ENCODE results near the gene FGFRL1.
A peak's percentile ranks its signal among the peaks of the same experiment; 100 is the strongest.
"Not testable (repeated sequence)": the region's sequence is repeated elsewhere in the genome, so short reads cannot be mapped to it uniquely, and the experiment has no call there.

FGFRL1 gene

DNA sequence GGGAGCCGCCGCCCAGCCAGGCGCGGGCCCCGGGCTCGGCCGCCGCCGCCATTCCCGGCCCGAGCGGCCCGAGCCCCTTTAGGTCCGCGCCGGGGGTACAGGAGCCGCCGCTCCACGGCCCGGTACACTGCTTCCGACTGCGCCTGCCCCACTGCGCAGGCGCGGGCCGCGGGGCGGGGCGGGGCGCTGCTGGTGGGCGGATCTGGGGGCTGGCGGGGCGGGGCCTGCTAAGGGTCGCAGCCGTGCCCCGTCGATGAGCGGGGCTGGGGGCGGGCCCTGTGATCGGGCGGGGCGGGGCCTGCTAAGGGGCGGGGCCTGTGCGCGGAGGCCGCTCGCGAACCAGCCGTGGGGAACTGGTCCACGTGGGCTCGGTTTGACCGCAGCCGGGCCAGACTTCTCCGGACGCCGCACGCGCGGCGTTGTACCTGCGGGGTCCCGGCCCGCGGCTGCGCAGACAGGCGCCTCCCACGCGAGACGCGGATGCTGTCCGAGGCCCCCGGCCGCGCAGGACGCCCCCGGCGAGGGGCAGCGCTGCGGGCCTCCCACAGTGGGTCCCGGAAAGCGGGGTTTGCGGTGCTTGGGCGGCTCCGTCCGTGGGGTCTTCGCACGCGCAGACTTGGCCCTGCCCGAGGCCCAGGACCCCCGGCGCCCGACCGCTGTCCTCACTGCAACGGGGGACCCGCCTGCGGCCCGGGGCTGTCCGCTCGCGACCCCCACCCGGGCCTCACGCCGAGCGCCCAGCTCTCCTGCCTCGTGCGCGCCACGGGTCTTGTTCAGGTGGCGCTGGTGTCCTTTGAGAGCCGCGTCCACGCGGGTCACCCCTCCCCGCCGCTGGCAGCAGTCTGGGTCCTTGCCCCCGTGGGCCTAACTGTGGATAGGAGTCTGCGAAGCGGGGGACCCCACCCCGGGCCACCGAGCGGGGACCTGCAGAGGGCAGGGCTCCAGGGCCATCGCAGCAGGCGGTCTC is 37.7 kb upstream of the FGFRL1 start, which contains the start of gene DGKQ:
Gene DGKQ (minus strand): TSS at position 139 of the 967 bp plus-strand sequence. CDS start 87 bp downstream, at position 52.
- peak; percentile 83 for DNase-seq

GRCh38 chr4:974668-975067 is 36.8 kb upstream of the FGFRL1 start:
- DNase-seq = no peak

GRCh38 chr4:976016-976415 is 35.4 kb upstream of the FGFRL1 start:
- DNase-seq = not testable (repeated sequence)

DNA sequence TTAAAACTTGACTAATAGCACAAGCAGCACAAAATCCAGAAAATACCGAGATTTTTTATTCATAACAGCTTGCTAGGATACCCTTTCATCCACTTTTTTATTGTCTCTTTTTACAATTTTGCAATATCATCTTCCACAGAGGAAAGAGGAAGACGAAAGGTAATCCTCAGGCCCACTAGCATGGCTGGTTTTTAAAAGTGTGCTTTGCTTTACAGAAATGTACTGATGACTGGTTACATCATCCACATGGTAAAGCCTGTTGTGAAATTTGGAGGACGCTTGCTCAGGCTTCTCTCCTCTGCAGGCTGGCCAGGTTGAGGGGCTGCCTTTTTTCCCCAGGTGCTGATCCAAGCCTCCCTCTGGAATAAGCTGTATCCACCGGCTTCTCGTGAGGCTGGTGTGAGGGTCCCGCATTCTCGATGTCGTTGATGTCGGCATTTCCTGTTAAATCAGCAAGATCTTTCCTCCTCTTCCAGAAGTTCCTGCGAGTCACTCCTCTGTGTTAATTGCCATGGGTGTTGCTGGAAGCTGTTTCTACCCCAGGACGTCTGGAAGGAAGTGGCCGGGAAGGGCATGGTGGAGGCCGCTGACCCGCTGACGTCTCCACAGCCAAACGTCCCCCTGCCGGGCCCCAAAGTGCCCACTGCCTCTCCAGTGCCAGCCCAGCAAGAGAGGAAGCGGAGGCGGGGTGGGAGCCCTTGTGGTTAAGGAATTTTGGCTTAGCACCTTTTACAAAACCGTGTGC is 32.3 kb upstream of the FGFRL1 start:
- no peak for DNase-seq

DNA sequence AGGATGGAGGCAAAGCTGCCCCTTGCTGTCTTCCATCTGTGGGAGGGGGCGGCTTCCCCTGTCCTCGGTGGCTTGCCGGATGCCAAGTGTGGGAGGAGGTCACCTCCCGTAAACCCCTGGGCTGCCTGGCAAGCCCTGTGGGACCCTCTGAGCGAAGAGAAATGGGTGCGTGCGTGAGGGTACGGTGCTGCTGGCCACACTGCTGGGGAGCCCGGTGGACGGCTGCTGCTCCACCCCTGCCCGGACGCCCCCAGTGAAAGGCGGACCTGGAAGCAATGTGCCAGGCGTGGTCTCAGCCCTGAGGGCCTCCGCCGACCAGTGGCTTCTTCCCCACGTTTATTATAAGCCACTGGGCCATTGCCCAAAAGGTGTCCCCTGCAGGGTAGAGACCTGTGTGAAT is 29.1 kb upstream of the FGFRL1 start:
- DNase-seq = no peak

GRCh38 chr4:982814-983213 is 28.6 kb upstream of the FGFRL1 start:
- no peak for DNase-seq

GRCh38 chr4:984336-985054 is 26.9 kb upstream of the FGFRL1 start:
- DNase-seq = no peak

- peak; percentile 56 for DNase-seq
These were observed 26.1 kb upstream of the FGFRL1 start for GRCh38 chr4:985123-985830.

DNA sequence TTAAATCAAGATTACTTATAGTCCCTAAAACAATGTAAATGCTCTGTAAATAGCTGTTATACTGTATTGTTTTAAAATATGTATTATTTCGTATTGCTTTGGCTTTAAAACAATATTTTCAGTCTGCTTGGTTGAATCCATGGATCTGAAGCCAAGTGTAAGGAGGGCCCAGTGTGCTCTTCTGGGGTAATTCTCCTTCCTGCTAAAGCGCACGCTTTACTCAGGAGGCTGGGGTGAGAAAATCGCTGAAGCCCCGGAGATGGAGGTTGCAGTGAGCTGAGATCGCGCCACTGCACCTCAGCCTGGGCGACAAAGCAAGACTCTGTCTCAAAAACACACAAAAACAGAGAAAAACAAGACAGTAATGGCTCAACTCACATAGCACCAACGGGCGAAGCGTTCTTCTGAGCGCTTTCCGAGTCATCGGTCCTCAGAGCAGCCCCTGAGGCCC is 25.0 kb upstream of the FGFRL1 start:
- no peak for DNase-seq

GRCh38 chr4:986879-987623 is 24.4 kb upstream of the FGFRL1 start, which contains the start of gene IDUA:
Gene IDUA, plus strand, starts transcription at chr4:987044. Its CDS starts 41 bp downstream, at chr4:987085.
- peak; percentile 79 for DNase-seq

DNA sequence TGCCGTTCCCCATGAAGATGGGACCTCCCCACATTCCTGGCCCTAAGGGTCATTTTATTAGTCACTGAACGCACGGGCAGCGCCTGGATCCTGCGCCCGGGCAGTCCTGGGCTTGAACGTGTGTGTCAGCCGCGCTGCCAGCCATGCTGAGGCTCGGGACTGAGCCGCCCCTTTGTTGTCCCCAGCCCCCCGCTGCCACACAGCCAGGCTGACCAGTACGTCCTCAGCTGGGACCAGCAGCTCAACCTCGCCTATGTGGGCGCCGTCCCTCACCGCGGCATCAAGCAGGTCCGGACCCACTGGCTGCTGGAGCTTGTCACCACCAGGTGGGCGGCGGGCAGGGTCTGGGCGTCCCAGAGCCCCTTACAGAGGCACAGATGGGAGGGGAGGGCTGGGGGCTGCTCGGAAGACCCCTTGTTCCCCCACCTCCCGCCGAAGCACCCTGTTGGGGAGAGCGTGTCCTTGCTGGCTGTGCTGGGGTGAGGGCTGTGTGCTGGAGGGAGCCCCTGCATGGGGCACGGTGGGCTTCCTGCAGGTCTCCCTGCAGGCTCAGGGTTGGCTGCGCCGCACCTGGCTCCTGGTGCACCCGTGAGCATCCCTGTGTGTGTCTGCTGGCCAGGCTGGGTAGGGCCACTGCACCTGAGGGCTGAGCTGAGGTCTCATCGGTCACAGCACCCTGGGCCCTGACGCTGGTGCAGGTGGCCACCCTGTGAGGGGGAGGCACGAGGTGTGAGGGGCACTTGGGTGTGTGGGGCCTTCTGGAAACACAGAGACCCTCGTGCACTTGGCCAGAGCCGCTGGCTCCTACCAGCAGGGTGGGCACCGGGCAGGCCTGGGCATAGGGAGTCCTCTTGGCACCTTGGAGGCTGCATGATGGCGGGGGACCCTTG is 23.6 kb upstream of the FGFRL1 start:
- DNase-seq = no peak

DNA sequence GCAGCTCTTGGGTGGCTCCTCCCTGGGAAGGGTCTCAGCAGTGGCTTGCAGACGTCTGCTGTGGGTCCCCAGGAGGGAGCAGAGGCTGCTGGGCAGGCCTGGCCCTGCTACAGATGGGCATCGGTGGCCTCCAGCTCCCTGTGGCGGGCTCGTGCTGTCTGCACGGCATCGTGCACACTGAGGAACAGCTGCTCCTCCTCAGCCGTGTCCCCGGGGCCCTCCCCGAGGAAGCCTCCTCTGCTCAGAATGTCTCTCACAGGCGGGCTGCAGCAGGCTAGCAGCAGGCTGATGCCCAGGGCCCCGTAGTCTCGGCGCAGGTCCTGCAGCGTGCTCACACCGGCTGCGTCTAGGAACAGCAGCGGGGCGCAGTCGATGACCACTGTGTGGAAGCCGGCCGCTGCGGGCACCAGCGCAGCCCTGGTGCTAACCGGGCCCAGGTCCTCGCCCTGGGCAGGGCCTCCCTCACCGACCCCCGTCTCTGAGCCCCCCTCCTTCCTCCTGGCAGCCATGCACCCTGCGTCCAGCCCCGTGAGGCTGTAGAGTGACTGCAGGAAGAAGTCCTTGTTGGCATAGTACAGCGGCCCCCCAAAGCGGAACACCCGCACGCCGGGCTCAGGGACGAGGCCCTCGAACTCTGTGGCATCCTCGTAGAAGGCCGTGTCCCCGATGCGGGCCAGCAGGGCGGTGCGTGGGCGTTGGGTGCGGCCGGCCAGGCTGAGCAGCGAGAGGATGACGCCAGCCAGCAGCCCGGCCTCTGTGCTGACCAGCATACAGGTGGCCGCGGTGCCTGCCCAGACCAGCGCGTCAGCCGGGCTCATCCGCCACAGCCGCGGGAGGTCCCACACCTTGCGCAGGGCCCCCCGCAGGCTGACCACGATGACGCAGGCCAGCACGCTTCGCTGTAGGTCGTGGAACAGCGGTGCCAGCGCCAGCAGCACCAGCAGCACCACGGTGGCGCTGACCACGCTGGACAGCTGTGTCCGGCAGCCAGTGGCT is 22.4 kb upstream of the FGFRL1 start:
- DNase-seq = no peak

DNA sequence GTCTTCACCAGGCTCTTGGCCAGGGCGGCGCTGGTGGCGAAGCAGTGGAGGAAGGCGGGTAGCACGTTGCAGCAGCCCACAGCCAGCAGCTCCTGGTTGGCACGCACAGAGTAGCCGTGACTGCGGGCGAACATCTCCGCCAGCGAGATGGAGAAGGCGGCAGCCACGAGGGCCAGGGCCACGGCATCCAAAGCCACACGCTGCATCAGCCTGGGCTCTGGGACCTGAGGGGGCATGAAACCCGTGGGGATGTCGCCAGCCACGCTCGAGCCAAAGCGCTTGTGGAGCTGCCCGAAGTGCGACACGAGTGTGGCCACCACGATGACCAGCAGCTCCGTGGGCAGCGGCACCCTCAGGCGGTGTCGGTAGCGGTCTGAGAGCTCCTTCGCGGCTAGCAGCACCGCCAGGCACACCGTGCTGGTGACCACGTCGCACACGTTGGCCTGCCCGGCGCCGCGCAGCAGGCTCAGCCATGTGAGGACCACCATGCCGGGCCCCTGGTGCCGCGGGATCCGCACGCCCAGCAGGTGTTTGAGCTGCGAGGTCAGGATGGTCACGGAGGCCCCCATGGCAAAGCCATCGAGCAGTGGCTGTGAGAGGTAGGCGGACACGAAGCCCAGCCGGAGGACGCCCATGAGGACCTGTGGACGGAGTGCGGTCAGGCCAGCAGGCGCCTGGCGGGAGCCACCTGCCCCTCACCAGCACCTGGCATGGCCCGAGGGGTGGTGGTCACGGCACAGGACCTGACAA is 21.5 kb upstream of the FGFRL1 start:
- DNase-seq = no peak

- DNase-seq = no peak
These were observed 20.6 kb upstream of the FGFRL1 start for GRCh38 chr4:990746-991367.

GRCh38 chr4:991451-992296 is 19.8 kb upstream of the FGFRL1 start:
- no peak for DNase-seq

GRCh38 chr4:992297-993110 is 18.9 kb upstream of the FGFRL1 start:
- DNase-seq = no peak
